GM20000 (cell line): ENCODE data around the gene NPSR1.
A peak's percentile ranks its signal among the peaks of the same experiment; 100 is the strongest.

Experiments
- DNase-seq: peaks from one replicate; pipeline ENCODE4 v3.0.0; 2012; ENCODE audit warnings: low spot score
- TF ChIP-seq, protein P1 (sequence below): IDR thresholded peaks from 2 replicates; pipeline ENCODE4 v1.5.1; 2012; ENCODE audit warnings: mild to moderate bottlenecking, control low read depth; ENCODE audit errors: extremely low read depth, missing control alignments

The NPSR1 gene

DNA sequence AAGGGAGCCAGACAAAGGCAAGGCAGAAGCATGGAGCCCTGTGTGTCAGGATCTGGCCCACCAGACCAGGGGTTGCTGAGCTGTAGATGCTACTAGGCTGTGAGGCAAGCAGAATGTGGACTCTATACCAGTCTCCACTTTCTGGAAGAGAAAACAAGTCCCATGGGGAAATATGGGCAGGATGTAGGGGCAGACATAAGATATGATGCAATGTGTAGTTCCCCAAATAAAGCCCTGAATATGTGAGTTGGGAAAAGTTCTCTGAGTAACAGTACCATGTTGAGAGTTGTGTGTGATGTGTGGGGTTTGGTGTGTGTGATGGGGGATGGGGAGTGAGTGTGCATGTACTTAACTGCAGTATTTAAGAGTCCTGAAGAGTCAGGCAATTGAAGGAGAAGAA lies 62.3 kb downstream of the NPSR1 start:
- no peak for DNase-seq
- TF ChIP-seq, protein P1, sequence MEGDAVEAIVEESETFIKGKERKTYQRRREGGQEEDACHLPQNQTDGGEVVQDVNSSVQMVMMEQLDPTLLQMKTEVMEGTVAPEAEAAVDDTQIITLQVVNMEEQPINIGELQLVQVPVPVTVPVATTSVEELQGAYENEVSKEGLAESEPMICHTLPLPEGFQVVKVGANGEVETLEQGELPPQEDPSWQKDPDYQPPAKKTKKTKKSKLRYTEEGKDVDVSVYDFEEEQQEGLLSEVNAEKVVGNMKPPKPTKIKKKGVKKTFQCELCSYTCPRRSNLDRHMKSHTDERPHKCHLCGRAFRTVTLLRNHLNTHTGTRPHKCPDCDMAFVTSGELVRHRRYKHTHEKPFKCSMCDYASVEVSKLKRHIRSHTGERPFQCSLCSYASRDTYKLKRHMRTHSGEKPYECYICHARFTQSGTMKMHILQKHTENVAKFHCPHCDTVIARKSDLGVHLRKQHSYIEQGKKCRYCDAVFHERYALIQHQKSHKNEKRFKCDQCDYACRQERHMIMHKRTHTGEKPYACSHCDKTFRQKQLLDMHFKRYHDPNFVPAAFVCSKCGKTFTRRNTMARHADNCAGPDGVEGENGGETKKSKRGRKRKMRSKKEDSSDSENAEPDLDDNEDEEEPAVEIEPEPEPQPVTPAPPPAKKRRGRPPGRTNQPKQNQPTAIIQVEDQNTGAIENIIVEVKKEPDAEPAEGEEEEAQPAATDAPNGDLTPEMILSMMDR: no peak

GRCh38 chr7:34723338-34723737 lies 65.3 kb downstream of the NPSR1 start:
- TF ChIP-seq, protein P1: no peak
- DNase-seq: no peak

DNA sequence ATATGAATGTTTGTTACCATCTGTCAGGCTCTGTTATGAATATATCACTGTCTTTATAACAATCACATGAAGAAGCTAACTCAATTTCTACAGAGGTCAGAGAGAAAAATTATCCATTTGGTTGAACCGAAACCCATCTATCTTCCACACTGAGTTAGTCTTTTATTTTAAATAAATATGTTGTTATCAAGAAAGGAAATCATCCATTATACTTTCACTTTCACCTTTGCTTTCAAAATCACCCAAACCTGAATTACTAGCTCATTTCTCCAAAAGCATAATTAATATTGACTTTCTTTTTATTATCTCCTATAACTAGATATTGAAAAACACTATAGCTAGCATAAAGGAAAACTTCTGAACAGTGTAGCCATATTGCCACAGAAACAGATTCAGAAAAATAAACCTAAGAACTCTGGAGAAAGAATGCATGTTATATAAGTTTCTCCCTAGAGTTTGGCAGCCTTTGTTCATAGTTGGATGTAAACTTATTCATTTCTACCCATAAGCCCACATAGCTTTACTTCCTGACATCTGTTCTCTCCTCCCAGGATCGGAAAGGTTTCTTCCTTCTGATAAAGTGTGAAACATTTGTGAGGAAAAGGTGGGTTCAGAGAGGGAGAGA lies 66.0 kb downstream of the NPSR1 start:
- TF ChIP-seq, protein P1: no peak
- DNase-seq: peak; percentile 8

- DNase-seq: no peak
- TF ChIP-seq, protein P1: no peak
Measured at GRCh38 chr7:34726221-34726620, 68.2 kb downstream of the NPSR1 start.

DNA sequence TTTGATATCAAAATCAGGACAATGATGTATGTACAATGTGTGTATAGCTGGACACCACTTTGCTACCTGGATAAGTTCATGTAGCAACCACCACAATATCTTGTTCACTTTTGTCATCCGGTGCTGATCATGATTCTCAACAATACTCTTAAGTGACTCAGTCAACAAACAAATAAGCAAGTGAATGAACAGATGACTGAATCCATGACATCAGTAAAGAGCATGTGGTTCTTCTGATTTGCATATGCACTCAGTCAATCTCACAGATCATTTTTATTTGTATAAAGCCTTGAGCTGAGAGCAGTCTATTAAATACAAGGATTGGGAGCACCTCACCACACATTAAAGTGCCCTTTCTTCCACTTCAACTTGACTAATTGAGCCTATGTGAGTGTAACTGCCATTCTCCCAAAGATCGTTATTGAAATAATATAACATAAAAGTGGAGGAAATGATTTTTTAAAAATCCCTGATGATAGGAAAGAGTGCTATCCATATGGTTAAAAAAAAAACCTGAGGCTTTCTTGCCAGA lies 69.5 kb downstream of the NPSR1 start:
- TF ChIP-seq, protein P1: no peak
- DNase-seq: no peak

GRCh38 chr7:34728156-34728555 lies 70.1 kb downstream of the NPSR1 start:
- DNase-seq: no peak
- TF ChIP-seq, protein P1: no peak

- TF ChIP-seq, protein P1: no peak
Measured at GRCh38 chr7:34734771-34735170, 76.8 kb downstream of the NPSR1 start.

More at GRCh38 chr7:34734771-34735170, 76.8 kb downstream of the NPSR1 start:
- no peak for DNase-seq
